K562 treated with DMSO at 1 percent for 4 hours (cell line): ENCODE results near the gene SPATA9. TPM values are rescaled to one million over a fixed set of nuclear protein-coding genes. Genes with fewer than 3 reads are reported as not detected.

Experiments used
- total RNA-seq: library from RNA; unstranded; fragments of 300-600 nt; gene quantifications from 2 replicates; pipeline ENCODE4 v1.2.3, GENCODE V29; 2022; ENCODE audit not compliant: insufficient read depth

SPATA9 gene
- total RNA-seq: not detected in 2 replicates

GRCh38 chr5:95682891-95683290, at the start of gene SPATA9:
SPATA9 (minus strand) TSS chr5:95682991; CDS start chr5:95682854, 137 bp downstream.

GRCh38 chr5:95730730-95731570, 48.2 kb upstream of the SPATA9 start, which contains the start of gene RHOBTB3:
RHOBTB3 (plus strand) TSS chr5:95731336; CDS start chr5:95731683, 347 bp downstream.

GRCh38 chr5:95646569-95647431, 36.0 kb downstream of the SPATA9 start, which contains the start of gene RFESD:
RFESD (plus strand) TSS chr5:95646777; CDS start chr5:95652272, 5,495 bp downstream.

GRCh38 chr5:95620030-95620869, 62.5 kb downstream of the SPATA9 start, which contains the start of gene GPR150:
GPR150 (plus strand) TSS chr5:95620087; CDS start chr5:95620276, 189 bp downstream.

Other genes with a start within 250 kb of the SPATA9 start
- gene SKIC3, start 128.0 kb downstream of the SPATA9 start, total RNA-seq: 16.9 and 21.5 TPM in 2 replicates
- gene ARSK, start 127.9 kb downstream of the SPATA9 start, total RNA-seq: 5.3 and 6.3 TPM in 2 replicates
- not detected in 2 replicates for gene GPR150, start 62.9 kb downstream of the SPATA9 start, total RNA-seq
- gene RFESD, start 36.2 kb downstream of the SPATA9 start, total RNA-seq: 16.9 and 24.9 TPM in 2 replicates
- 49.5 and 61.7 TPM in 2 replicates for gene RHOBTB3, start 48.3 kb upstream of the SPATA9 start, total RNA-seq
- 32.5 and 36.3 TPM in 2 replicates for gene GLRX, start 139.7 kb upstream of the SPATA9 start, total RNA-seq